Measurements from ENCODE around the gene FKBP9.
"Not testable (repeated sequence)": the region's sequence is repeated elsewhere in the genome, so short reads cannot be mapped to it uniquely, and the experiment has no call there.

FKBP9 gene

DNA sequence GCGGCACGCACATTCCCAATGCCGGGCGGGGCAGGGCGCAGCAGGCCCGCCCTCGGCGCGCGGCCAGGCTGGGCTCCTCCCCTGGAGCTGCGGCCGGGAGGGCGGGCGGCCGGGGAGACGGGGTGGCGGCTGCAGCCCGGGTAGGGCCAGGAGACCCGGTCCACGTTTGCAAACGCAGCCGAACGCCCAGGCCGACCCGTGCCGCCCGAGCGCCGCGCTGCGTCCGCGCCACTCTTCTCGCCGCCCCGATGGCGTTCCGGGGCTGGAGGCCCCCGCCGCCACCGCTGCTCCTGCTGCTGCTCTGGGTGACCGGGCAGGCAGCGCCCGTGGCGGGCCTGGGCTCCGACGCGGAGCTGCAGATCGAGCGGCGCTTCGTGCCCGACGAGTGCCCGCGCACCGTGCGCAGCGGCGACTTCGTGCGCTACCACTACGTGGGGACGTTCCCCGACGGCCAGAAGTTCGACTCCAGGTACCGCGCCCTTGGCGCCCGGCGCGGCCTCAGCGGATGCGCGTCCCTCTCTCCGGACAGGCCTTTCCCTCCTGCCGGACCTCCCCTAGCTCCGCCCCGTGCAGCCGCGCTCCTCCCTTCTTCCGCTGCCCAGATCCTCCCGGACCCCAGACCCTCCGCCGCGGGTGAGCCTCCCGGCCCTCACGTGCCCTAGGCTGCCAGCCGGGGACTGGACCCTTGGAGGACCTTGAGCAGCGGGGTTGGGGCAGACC is at the start of gene FKBP9:
Gene FKBP9 (plus strand): TSS at position 115 of the 720 bp plus-strand sequence. CDS start 134 bp downstream, at position 249.
- no peak for DNase-seq

DNA sequence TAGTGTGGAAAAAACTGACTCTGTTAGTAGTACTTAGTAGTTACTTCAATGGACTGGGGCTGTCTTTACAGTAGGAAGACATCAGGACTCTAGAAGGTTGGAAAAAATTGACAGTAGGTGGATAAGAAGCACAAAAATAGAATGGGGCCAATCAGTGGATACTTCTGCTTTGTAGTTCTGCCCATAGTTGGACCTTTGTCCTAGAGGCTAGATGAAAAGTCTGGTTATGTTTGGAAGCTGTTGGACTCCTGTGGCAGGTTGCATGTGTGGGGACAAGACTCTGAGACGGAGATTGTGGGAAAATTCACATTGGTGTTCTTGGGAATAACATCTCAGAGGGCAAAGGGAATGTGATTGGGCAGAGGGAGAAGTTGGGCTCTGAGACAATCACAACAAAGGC is 47.0 kb upstream of the FKBP9 start:
- DNase-seq, result no peak

GRCh38 chr7:32914184-32914583 is 43.1 kb upstream of the FKBP9 start:
- no peak for DNase-seq

- no peak for DNase-seq
These were observed 42.2 kb upstream of the FKBP9 start for GRCh38 chr7:32915041-32915536.

- DNase-seq, result no peak
These were observed 41.2 kb upstream of the FKBP9 start for GRCh38 chr7:32916006-32916405.

GRCh38 chr7:32916994-32917393 is 40.2 kb upstream of the FKBP9 start:
- not testable (repeated sequence) for DNase-seq

GRCh38 chr7:32921896-32922295 is 35.3 kb upstream of the FKBP9 start:
- no peak for DNase-seq

- no peak for DNase-seq
These were observed 28.4 kb upstream of the FKBP9 start for GRCh38 chr7:32928785-32929298.

DNA sequence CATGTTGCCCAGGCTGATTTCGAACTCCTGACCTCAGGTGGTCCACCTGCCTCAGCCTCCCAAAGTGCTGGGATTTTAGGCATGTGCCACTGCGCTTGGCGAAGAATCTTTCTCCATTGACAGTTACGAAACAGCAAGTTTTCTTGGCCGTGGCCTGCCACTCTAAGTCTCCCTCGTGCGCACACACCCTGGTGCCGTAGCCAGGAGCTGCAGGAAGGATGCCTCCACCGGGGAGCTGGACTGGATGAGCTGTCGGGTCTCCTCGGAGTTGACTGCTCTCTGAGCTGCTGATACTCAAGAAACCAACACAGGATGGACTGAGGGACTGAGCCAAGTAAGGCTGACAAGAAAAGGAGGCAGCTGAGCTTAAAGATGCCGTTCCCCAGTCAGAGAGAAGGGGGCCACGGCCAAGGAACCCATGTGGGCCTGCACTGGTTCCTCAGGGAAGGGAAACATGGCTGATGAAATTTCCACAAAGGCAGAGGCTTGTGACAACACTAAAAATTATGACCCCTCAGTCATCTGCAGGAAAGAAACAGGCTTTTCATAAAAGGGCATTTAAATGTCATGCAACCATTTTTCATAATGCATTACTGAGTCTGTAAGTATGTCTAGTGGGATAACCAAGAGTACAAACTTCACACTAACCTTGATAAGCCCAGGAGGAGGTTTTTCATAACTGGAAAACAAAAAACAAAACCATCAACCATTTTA is 27.7 kb upstream of the FKBP9 start:
- no peak for DNase-seq

GRCh38 chr7:32930378-32930777 is 26.9 kb upstream of the FKBP9 start:
- DNase-seq, result no peak

DNA sequence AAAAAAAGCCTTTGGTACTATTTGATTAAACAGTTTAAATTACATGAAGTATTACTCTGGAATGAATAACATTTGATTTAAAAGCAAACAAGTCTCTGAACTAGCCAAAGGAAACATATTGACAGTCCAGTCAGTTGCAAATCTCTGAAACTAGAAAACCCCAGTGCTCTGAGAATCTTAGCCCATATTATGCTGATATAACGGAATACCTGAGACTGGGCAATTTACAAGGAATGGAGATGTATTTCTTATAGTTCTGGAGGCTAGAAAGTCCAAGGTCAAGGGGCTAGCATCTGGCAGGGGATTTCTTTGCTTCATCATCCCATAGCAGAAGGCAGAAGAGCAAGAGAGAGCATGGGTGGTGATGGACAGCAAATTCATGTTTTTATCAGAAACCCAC is 21.7 kb upstream of the FKBP9 start:
- no peak for DNase-seq

- DNase-seq, result no peak
These were observed 20.6 kb upstream of the FKBP9 start for GRCh38 chr7:32936689-32937088.

DNA sequence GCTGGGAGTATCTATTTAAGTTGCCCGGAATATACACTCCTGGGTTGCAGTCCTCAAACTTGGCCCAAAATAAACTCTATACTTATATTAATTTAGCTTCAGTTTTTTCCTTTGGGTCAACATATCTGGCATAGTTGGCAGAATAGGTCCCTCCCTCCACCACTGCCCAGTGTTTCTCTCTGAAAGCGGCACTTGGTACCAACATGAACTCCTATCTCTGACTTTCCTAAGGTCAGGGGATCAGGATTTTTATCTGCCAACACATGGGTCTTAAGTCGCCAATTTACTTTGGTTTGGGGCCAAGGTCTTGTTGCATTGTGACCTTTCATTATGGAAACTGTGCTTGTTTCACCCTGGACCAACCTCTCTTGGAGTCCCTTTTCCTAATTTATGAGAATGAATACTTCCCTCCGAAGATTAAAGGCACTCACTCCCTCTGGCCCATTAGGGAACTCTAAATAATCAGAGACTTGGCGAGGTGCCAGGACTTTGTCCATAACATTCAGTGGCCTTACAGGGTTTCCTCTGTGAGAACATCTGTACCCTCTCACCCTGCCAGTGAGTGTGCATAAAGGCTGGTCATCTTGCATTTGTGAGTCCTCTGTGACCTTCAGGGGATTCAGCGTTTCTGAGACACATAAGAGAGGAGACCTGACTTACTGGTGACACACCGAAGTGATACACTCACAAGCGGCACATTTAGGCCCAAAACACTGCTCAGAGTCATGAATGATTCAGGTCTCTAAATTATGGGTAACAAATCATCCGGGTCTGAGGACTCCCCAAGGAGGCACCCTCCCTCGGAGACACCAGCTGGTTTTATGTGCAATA is 19.7 kb upstream of the FKBP9 start:
- no peak for DNase-seq

- DNase-seq, result no peak
These were observed 16.1 kb upstream of the FKBP9 start for GRCh38 chr7:32941181-32941580.

DNA sequence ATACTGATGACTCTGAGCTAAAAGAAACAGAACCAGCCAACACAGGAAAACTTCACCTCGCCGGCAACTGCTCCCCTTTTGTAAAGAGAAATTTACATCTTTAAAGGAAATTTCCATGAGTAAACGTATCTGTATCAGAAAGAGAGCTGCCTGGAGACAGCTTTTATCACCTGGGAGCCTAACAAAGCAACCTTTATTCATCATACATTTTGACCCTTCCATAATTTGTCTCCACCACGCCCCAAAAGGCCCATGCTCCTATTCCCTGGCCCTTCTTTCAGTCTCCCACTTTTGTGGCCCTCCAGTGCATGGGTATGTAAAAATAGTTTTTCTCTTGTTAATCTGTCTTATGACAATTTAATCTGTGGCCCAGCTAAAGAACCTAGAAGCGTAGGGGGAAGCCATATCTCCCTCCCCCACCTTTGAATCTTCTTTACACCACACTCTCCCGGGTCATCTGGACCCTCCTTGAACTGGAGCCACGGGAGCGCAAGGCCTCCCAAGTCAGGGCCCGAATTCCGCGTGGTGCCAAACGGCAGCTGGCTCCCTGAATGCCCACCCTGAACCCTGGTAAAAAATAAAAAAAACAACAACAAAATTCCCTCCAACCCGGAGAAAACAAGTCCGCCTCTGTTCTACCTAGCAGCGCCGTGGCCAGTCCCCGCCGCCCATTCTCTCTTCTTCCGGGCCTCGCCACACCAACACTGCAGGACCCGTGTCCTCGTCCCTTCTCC is 15.4 kb upstream of the FKBP9 start:
- DNase-seq, result no peak

DNA sequence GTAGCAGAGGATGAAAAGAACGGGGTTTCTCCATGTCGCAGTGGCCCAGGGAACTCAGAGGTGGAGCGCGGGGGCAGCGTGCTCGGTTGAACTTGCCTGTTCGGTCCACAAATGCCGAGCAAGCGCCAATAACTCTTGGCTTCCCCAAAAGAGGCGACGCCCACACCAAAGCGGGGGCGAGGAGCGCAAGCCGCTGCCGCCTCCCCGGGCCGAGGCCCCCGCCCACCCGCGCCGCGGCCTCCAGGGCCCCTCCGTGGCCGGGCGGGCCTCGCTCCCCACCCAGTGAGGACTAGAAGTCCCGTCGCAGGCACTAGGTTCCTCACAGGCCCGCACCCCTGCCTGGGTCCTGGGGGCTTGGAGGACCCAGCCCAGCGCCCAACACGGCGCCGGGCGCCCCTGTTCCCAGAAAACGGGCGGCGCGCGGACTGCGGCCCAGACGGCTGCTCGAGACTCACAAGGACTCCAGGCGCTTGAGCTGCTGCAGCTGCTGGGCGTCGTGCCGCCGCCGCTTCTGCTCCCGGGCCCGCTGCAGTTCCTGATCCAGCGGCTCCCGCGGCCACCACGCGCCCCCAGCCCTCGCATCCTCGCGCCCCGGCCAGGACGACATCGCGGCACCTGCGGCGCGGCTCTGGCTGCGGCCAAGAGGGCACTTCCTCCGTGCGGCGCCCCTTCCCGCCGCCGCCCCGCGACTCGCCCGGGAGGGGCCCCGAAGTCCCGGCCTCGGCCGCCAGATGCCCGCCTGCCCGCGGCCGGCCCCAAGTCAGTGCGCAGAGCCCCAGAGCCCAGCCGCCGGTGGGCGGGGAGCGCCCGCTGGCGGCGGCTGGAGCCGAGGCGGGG is 14.6 kb upstream of the FKBP9 start:
- peak; percentile 11 to 56 (median 36) for DNase-seq

DNA sequence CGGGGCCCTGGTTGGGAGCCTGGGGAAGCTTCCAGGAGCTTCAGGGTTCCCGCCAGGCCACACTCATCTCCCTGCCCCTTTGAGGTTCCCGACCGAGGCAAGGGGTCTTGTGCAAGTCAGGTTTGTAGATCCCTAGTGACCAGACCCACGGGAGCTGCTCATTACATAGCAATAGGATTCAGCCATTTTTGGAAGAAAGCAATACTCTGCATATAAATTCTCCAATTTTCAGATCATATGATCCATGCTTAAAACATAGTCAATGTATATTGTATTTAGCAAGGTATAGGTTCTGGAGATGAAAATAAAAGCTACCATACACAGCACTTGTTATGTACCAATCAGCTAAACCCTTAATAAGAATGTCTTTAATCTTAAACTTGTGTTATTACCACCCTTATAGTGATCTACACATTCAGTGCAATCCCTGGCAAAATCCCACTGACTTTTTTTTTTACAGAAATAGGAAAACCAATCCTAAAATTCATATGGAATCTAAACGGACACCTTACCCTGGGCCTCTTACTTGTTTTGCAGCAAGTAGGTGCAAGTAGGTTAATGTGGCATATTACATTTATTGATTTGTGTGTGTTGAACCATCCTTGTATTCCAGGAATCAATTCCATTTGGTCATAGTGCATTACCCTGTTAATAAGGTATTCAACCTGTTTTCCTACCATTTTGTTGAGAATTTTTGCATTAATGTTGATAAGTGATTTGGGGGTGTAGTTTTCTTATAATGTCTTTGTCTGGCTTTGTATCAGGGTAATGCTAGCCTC is 13.8 kb upstream of the FKBP9 start:
- no peak for DNase-seq

- no peak for DNase-seq
These were observed 9.7 kb upstream of the FKBP9 start for GRCh38 chr7:32947420-32947983.

DNA sequence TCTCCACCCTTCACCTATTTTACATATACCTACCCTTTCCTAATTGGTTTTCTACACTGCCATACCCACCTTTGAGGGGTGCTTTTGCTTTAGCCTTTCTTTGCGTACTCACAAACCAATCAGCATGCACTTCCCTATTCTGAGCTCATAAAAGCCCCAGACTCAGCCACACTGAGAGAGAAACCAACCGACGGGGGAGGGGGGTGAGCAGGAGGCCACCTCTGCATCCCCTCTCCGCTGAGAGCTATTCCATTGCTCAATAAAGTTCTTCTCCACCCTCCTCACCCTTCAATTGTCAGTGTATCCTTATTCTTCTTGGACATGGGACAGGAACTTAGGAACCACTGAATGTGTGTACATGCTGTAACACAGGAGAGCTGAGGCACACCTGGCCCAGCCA is 9.0 kb upstream of the FKBP9 start:
- no peak for DNase-seq

DNA sequence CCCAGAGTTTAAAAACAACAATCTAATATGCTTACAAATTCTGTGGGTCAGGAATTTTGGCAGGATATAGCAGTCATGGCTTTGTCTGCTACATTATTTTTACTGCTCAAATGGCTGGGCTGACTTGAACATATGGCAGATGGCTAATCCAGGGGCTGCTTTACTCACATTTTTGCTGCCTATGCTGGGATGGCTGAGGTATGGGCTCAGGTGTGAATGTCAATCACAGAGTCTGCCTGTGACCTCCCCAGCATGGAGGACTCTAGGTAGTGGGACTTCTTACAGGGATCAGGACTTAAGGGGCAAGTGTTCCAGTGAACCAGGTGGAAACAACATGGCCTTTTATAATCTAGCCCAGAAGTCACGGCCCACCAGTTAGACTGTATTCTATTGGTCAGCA is 4.4 kb upstream of the FKBP9 start:
- no peak for DNase-seq

All from activated CD4-positive, CD25-positive, alpha-beta regulatory T cell (primary cell).